ENCODE results near the gene HERC6.
A peak's percentile ranks its signal among the peaks of the same experiment; 100 is the strongest.
"Not testable (repeated sequence)": the region's sequence is repeated elsewhere in the genome, so short reads cannot be mapped to it uniquely, and the experiment has no call there.

DNA sequence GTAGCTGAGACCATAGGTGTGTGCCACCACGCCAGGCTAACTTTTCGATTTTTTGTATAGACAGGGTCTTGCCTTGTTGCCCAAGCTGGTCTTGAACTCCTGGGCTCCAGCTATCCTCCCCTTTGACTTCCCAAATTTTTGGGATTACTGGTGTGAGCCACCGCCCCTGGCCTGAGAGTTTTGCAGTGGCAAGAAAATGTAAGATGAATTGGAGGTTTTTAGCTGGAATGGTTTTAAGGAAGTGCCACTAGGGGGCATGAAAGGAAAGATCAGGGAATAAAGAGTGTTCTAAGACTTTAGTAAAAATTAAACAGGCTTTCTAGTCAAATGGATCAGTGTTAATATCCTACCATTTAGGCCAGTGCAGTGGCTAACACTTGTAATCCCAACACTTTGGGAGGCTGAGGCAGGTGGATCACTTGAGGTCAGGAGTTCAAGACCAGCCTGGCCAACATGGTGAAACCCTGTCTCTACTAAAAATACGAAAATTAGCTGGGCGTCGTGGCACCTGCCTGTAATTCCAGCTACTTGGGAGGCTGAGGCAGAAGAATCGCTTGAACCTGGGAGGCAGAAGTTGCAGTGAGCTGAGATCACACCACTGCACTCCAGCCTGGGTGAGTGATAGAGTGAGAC is 9.4 kb upstream of the HERC6 start:
- TF ChIP-seq CHD2 (IDR thresholded peaks at IDR 0.05; ENCODE audit: low read length); RFX5 (IDR thresholded peaks at IDR 0.05; ENCODE audit: borderline replicate concordance, low read depth, low read length); EZH2 (IDR thresholded peaks at IDR 0.05; ENCODE audit: low read depth, low read length, severe bottlenecking); EP300 (IDR thresholded peaks at IDR 0.05; ENCODE audit: borderline replicate concordance in 1 of 2, low read depth in 2 of 2, low read length in 2 of 2); PHF8 (conservative IDR thresholded peaks at IDR 0.05; ENCODE audit: low read depth, low read length): not testable (repeated sequence)
- peak in 2 of 3 experiments; percentile 40 to 49; a peak in 2 of 4 replicates for TF ChIP-seq CTCF (IDR thresholded peaks at IDR 0.05; ENCODE audit: control extremely low read depth in 1 of 3, insufficient read depth in 1 of 3, low read depth in 1 of 3, low read length in 3 of 3)

Data from H1 (cell line).